Astrocyte (in vitro differentiated cells and primary cell): ENCODE results near the gene ZNF292.

Experiments used
- CTCF ChIP-seq: IDR thresholded peaks from 2 replicates; pipeline ENCODE4 v1.5.1; 2011; ENCODE audit warnings: low read depth, mild to moderate bottlenecking, inconsistent platforms, low read length, moderate library complexity; ENCODE audit not compliant: insufficient read depth
- EZH2 ChIP-seq: IDR thresholded peaks from 2 replicates; pipeline ENCODE4 v1.6.1; 2012; ENCODE audit warnings: mild to moderate bottlenecking, low read length, inconsistent platforms; ENCODE audit not compliant: insufficient read depth

- TF ChIP-seq EZH2 (no peak), CTCF (no peak)
These were observed 16.7 kb downstream of the ZNF292 start for GRCh38 chr6:87171938-87172633.
